HUES6 (cell line): ENCODE results near the gene TRIM50.
"Not testable (repeated sequence)": the region's sequence is repeated elsewhere in the genome, so short reads cannot be mapped to it uniquely, and the experiment has no call there.

Experiments
- H3K27ac ChIP-seq: 2 replicates; pipeline ENCODE4 v1.7.0; 2013; ENCODE audit warnings: low read depth, mild to moderate bottlenecking, low read length, inconsistent platforms
- H3K27me3 ChIP-seq: 2 replicates; pipeline ENCODE4 v1.6.1; 2013; ENCODE audit warnings: low read length; ENCODE audit not compliant: control insufficient read depth, insufficient read depth
- H3K36me3 ChIP-seq: 2 replicates; pipeline ENCODE4 v1.6.1; 2013; ENCODE audit warnings: low read length; ENCODE audit not compliant: control insufficient read depth, insufficient read depth
- H3K4me1 ChIP-seq: 2 replicates; pipeline ENCODE4 v1.6.1; 2013; ENCODE audit warnings: low read length; ENCODE audit not compliant: control insufficient read depth, insufficient read depth
- H3K4me3 ChIP-seq: 2 replicates; pipeline ENCODE4 v1.5.1; 2013; ENCODE audit warnings: low read depth, low read length
- H3K9ac ChIP-seq: one replicate; pipeline ENCODE4 v1.6.1; 2013; ENCODE audit warnings: mild to moderate bottlenecking, low read length
- H3K9me3 ChIP-seq: 2 replicates; pipeline ENCODE4 v1.6.1; 2013; ENCODE audit warnings: low read depth, low read length; ENCODE audit not compliant: control insufficient read depth, insufficient read depth

TRIM50 gene

GRCh38 chr7:73297706-73298105 lies 30.2 kb downstream of the TRIM50 start:
- H3K9me3 ChIP-seq, H3K9ac ChIP-seq, H3K27me3 ChIP-seq, H3K4me1 ChIP-seq, H3K4me3 ChIP-seq, H3K36me3 ChIP-seq, H3K27ac ChIP-seq: not testable (repeated sequence)

- not testable (repeated sequence) for H3K9ac ChIP-seq, H3K27ac ChIP-seq, H3K4me1 ChIP-seq, H3K36me3 ChIP-seq, H3K4me3 ChIP-seq, H3K9me3 ChIP-seq, H3K27me3 ChIP-seq
These were observed 30.6 kb downstream of the TRIM50 start for GRCh38 chr7:73297235-73297634.

GRCh38 chr7:73277210-73277609 lies 50.7 kb downstream of the TRIM50 start:
- not testable (repeated sequence) for H3K27me3 ChIP-seq, H3K9me3 ChIP-seq, H3K4me3 ChIP-seq, H3K9ac ChIP-seq, H3K27ac ChIP-seq, H3K4me1 ChIP-seq, H3K36me3 ChIP-seq

GRCh38 chr7:73267813-73268212 lies 60.1 kb downstream of the TRIM50 start:
- not testable (repeated sequence) for H3K36me3 ChIP-seq, H3K27ac ChIP-seq, H3K27me3 ChIP-seq, H3K4me3 ChIP-seq, H3K9me3 ChIP-seq, H3K4me1 ChIP-seq, H3K9ac ChIP-seq

- not testable (repeated sequence) for H3K36me3 ChIP-seq, H3K4me3 ChIP-seq, H3K27ac ChIP-seq, H3K27me3 ChIP-seq, H3K4me1 ChIP-seq, H3K9ac ChIP-seq, H3K9me3 ChIP-seq
These were observed 61.0 kb downstream of the TRIM50 start for GRCh38 chr7:73266719-73267368.
